A549 (cell line): ENCODE measurements around the gene KCND3.

Source experiments
- CTCF ChIP-seq: fragments of >200 bp; sonication (Bioruptor Twin); formaldehyde crosslinking; IDR thresholded peaks from 3 replicates; pipeline ENCODE4 v1.5.1; 2016
- HOXB5 ChIP-seq: fragments of 250-450 bp; sonication (Bioruptor Pico); IDR thresholded peaks from 2 replicates; pipeline ENCODE4 v1.5.0; 2020; ENCODE audit warnings: mild to moderate bottlenecking, moderate library complexity
- TP53 ChIP-seq: fragments of 250-450 bp; sonication (Bioruptor Pico); IDR thresholded peaks from 2 replicates; pipeline ENCODE4 v1.5.0; 2021; ENCODE audit warnings: mild to moderate bottlenecking, moderate library complexity
- ZFP36 ChIP-seq: fragments of 450-650 bp; IDR thresholded peaks from 2 replicates; pipeline ENCODE4 v1.6.1; 2014; ENCODE audit warnings: borderline replicate concordance; ENCODE audit not compliant: partially characterized antibody
- ZNF302 ChIP-seq: fragments of 250-450 bp; sonication (Bioruptor Pico); IDR thresholded peaks from 2 replicates; pipeline ENCODE4 v1.9.0; 2021; ENCODE audit warnings: inconsistent platforms, mild to moderate bottlenecking, moderate library complexity
- TF ChIP-seq, protein P1 (sequence below): IDR thresholded peaks from 2 replicates; pipeline ENCODE4 v1.6.1; 2012
- TF ChIP-seq, protein P2 (sequence below): fragments of 450-650 bp; IDR thresholded peaks from 2 replicates; pipeline ENCODE4 v1.6.1; 2014; ENCODE audit warnings: antibody characterized with exemption

- TF ChIP-seq, protein P1, sequence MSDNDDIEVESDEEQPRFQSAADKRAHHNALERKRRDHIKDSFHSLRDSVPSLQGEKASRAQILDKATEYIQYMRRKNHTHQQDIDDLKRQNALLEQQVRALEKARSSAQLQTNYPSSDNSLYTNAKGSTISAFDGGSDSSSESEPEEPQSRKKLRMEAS = no peak
- TF ChIP-seq, protein P2, sequence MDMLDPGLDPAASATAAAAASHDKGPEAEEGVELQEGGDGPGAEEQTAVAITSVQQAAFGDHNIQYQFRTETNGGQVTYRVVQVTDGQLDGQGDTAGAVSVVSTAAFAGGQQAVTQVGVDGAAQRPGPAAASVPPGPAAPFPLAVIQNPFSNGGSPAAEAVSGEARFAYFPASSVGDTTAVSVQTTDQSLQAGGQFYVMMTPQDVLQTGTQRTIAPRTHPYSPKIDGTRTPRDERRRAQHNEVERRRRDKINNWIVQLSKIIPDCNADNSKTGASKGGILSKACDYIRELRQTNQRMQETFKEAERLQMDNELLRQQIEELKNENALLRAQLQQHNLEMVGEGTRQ = no peak
- no peak for TF ChIP-seq CTCF
- no peak for TF ChIP-seq TP53 (CRISPR knock-in tag)
- no peak for TF ChIP-seq ZFP36
- no peak for TF ChIP-seq ZNF302 (CRISPR knock-in tag)
- no peak for TF ChIP-seq HOXB5
Measured at GRCh38 chr1:111821121-111821745, 168.2 kb downstream of the KCND3 start.
